Measurements from ENCODE around the gene IFT74. TPM values are rescaled to one million over a fixed set of nuclear protein-coding genes. Genes with fewer than 3 reads are reported as not detected.

Gene IFT74
- total and polyA plus RNA-seq, 2 of the 13 experiments (the other 11 are each of a cell fraction or from before 2014, with no cell fraction given): 4.2 to 12.3 TPM

GRCh38 chr9:26955921-26956859, at the start of gene IFT74 (continued):
- TF ChIP-seq, protein P1, sequence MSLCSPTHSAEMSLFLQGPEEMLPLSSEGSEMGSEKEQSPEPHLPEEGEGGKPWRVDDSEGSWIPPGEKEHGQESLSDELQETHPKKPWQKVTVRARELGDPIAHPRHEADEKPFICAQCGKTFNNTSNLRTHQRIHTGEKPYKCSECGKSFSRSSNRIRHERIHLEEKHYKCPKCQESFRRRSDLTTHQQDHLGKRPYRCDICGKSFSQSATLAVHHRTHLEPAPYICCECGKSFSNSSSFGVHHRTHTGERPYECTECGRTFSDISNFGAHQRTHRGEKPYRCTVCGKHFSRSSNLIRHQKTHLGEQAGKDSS (CRISPR knock-in tag; IDR thresholded peaks at IDR 0.05; ENCODE audit: borderline replicate concordance, low read depth): no peak
- TF ChIP-seq ZNF180 (CRISPR knock-in tag; IDR thresholded peaks at IDR 0.05; ENCODE audit: borderline replicate concordance, low read depth) (no peak), SETDB1 (CRISPR knock-in tag; IDR thresholded peaks at IDR 0.05; ENCODE audit: borderline replicate concordance) (no peak), ZKSCAN1 (IDR thresholded peaks at IDR 0.05; ENCODE audit: low read length) (no peak), ZNF614 (CRISPR knock-in tag; IDR thresholded peaks at IDR 0.05; ENCODE audit: borderline replicate concordance) (no peak), TARDBP (CRISPR knock-in tag; IDR thresholded peaks at IDR 0.05) (no peak), CENPBD1 (CRISPR knock-in tag; IDR thresholded peaks at IDR 0.05; ENCODE audit: borderline replicate concordance, low read depth) (no peak), ZNF296 (CRISPR knock-in tag; conservative IDR thresholded peaks at IDR 0.05) (no peak), RBAK (CRISPR knock-in tag; IDR thresholded peaks at IDR 0.05) (no peak), TEF (CRISPR knock-in tag; IDR thresholded peaks at IDR 0.05) (no peak), YEATS4 (CRISPR knock-in tag; IDR thresholded peaks at IDR 0.05; ENCODE audit: borderline replicate concordance) (peak; percentile 64), GRHL1 (CRISPR knock-in tag; conservative IDR thresholded peaks at IDR 0.05) (no peak), MIXL1 (CRISPR knock-in tag; IDR thresholded peaks at IDR 0.05) (0 out of 2 replicates have a peak, but pooled peaks have one; percentile 56), IRF2 (CRISPR knock-in tag; IDR thresholded peaks at IDR 0.05) (peak; percentile 57; the same call in 1 of the 2 replicates), FOXO1 (CRISPR knock-in tag; IDR thresholded peaks at IDR 0.05) (no peak; the same call in 1 of the 2 replicates), SNRNP70 (IDR thresholded peaks at IDR 0.05; ENCODE audit: low read depth, low read length) (no peak), PAF1 (CRISPR knock-in tag; IDR thresholded peaks at IDR 0.05) (no peak), RFX1 (IDR thresholded peaks at IDR 0.05) (peak; percentile 84)
- TF ChIP-seq, protein P2, sequence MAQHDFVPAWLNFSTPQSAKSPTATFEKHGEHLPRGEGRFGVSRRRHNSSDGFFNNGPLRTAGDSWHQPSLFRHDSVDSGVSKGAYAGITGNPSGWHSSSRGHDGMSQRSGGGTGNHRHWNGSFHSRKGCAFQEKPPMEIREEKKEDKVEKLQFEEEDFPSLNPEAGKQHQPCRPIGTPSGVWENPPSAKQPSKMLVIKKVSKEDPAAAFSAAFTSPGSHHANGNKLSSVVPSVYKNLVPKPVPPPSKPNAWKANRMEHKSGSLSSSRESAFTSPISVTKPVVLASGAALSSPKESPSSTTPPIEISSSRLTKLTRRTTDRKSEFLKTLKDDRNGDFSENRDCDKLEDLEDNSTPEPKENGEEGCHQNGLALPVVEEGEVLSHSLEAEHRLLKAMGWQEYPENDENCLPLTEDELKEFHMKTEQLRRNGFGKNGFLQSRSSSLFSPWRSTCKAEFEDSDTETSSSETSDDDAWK (CRISPR knock-in tag; IDR thresholded peaks at IDR 0.05): no peak
- TF ChIP-seq, protein P3, sequence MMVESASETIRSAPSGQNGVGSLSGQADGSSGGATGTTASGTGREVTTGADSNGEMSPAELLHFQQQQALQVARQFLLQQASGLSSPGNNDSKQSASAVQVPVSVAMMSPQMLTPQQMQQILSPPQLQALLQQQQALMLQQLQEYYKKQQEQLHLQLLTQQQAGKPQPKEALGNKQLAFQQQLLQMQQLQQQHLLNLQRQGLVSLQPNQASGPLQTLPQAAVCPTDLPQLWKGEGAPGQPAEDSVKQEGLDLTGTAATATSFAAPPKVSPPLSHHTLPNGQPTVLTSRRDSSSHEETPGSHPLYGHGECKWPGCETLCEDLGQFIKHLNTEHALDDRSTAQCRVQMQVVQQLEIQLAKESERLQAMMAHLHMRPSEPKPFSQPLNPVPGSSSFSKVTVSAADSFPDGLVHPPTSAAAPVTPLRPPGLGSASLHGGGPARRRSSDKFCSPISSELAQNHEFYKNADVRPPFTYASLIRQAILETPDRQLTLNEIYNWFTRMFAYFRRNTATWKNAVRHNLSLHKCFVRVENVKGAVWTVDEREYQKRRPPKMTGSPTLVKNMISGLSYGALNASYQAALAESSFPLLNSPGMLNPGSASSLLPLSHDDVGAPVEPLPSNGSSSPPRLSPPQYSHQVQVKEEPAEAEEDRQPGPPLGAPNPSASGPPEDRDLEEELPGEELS (CRISPR knock-in tag; IDR thresholded peaks at IDR 0.05): 0 out of 2 replicates have a peak, but pooled peaks have one; percentile 19
- TF ChIP-seq, protein P4, sequence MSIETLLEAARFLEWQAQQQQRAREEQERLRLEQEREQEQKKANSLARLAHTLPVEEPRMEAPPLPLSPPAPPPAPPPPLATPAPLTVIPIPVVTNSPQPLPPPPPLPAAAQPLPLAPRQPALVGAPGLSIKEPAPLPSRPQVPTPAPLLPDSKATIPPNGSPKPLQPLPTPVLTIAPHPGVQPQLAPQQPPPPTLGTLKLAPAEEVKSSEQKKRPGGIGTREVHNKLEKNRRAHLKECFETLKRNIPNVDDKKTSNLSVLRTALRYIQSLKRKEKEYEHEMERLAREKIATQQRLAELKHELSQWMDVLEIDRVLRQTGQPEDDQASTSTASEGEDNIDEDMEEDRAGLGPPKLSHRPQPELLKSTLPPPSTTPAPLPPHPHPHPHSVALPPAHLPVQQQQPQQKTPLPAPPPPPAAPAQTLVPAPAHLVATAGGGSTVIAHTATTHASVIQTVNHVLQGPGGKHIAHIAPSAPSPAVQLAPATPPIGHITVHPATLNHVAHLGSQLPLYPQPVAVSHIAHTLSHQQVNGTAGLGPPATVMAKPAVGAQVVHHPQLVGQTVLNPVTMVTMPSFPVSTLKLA (IDR thresholded peaks at IDR 0.05): no peak

Data from HepG2 (cell line).